GM18508 (cell line): ENCODE data around the gene UPK1B.
"Not testable (repeated sequence)": the region's sequence is repeated elsewhere in the genome, so short reads cannot be mapped to it uniquely, and the experiment has no call there.

Source experiments
- ATAC-seq: cut with Tn5 transposase; IDR thresholded peaks from one replicate; pipeline ENCODE4 v1.9.1; 2021; ENCODE audit warnings: moderate number of reproducible peaks; ENCODE audit not compliant: insufficient read depth, unreplicated experiment

Gene UPK1B

GRCh38 chr3:119220970-119221667 is 47.7 kb downstream of the UPK1B start:
- no peak for ATAC-seq

DNA sequence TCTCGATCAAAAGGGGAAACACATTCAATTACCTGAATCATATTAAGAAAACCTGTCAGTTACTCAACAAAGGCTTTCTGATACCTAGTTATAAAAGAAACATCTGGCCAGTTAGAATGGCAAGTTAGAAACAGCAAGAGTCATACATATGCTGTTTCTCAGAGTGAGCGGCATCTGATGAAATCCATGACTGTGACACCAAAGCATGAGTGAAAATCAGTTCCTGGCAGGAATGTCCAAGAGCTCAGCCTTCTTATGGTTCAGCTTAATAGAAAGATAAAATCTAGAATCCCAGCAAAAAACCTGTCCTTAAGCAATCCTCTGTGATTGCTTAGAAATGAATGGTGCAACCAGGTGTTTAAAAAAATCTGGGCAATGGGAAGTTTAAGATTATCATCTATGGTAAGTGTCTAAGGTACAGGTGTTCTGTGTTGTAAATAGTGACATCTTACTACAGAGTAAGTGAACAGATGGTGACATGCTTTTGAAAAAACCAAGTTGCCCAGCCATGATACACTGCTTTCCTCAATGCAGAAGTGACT is 48.5 kb downstream of the UPK1B start:
- no peak for ATAC-seq

DNA sequence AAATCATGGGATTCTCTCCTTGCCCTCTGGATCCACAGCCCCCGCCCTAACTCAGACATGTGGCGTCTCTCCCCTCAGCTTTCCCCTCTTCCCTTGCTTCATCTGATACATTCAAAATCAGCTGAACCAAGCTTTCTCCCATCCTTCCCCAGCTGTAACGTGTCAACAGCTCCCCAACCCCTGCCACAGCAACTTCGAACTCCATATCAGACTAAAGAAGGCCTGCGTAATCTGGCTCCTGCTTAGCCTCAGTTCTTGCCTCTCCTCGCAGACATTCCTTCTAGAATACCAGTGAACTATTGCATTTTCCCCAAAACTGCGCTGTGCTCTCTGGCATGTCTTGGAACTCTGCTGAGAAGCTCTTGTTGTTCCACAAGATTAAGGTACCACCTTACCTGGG is 49.0 kb downstream of the UPK1B start:
- ATAC-seq: no peak

- no peak for ATAC-seq
Measured at GRCh38 chr3:119223511-119223910, 50.1 kb downstream of the UPK1B start.

DNA sequence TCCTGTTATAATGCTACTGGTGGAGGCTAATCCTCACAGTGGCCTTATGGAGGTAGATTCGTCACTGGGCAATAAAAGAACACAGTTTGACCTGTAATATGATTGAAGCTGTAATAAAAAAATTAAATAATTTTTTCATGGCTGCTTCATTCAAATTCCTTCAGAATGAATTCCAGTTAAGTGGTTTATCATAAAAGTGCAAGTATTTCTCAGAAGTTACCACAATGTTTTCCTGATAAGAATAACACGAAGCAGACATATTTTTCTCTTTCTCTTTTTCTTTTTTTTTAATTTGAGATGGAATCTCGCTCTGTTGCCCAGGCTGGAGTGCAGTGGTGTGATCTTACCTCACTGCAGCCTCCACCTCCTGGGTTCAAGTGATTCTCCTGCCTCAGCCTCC is 51.7 kb downstream of the UPK1B start:
- ATAC-seq: no peak

GRCh38 chr3:119227070-119227850 is 53.9 kb downstream of the UPK1B start:
- ATAC-seq: no peak

DNA sequence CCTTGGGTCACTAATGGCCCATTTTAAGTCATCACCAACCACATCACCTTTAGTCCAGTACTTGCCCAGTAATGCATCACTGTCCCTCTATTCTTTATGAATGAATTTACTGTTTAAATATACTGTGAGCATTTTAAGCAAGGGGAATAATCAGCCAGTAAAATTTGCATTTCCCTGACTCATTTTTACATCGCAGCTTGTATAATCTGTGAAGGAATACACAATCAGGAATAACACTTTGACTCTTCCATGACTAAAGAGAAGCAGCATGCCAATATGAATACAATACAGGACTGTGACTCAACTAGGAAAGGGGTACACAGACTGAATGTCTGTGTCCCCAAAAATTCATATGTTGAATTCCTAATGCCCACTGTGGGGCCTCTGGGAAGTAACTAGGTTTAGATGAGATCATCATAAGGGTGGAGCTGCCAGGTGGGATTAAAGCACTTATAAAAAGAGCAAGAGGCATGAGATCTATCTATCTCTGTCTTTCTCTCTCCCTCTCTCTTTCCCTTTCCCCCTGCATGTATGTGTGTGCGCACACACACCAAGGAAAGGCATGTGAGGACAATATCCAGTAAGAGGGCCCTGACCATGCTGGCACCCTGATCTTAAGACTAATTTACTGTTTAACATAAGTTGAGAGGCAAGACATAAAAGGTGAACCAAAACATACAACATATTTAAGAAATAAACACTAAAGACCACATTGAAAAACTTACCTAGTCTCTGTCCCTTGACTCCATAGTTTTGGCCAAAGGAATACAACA is 55.2 kb downstream of the UPK1B start:
- no peak for ATAC-seq

DNA sequence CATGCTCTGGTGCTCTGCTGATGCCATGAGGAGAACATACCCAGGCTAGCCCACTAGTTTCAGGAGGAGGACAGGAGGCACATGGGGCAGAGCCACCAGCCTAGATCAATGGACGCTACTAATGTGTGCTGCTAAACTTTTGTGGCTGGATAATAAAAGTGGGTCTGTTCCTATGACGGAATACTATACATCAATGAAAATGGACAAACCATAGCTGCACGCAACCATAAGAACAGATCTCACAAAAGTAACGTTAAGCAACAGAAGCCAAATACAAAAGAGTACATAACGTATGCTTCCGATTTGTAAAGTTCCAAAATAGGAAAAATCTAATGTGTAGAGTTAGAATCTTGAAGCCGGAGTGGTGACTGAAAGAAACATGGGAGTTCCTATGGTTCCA is 55.8 kb downstream of the UPK1B start:
- ATAC-seq: no peak

DNA sequence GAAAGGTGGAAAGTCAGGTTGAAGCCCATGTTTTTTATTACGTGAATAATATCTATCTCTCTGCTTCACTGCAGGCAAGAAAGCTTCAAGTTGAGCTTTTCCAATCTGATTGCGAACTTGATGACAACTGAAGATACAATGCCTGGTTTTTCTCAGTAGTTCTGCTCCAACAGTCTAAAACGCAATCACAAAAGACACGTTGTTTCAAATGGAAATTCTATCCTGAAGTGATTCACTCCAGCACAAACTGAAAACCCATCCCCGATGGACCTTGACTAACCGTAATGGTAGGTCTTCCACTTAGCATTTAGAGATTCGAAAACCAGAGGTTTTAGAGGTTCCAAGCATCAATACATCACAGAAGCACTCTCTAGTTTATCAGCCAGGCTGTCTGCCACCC is 56.7 kb downstream of the UPK1B start:
- no peak for ATAC-seq

GRCh38 chr3:119230745-119231144 is 57.3 kb downstream of the UPK1B start:
- no peak for ATAC-seq

GRCh38 chr3:119234610-119235009 is 61.2 kb downstream of the UPK1B start:
- no peak for ATAC-seq

DNA sequence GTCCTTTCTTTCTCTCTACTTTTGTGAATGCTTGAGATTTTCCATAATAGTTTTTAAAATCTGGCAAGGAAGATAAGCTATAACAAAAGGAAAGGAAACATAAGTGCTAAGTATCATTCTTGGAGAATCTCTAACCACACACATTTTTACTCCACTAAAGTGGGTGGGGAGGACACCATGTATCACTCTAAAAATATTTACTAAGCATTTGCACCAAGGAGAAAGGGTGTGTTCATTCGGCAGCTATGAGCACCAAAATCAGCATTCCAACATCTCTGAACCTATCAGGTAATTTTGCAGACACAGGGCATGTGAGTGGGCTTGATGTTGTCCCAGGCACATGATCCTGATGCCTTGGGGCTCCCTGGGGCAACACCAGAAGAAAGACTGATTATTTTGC is 61.8 kb downstream of the UPK1B start:
- ATAC-seq: no peak

DNA sequence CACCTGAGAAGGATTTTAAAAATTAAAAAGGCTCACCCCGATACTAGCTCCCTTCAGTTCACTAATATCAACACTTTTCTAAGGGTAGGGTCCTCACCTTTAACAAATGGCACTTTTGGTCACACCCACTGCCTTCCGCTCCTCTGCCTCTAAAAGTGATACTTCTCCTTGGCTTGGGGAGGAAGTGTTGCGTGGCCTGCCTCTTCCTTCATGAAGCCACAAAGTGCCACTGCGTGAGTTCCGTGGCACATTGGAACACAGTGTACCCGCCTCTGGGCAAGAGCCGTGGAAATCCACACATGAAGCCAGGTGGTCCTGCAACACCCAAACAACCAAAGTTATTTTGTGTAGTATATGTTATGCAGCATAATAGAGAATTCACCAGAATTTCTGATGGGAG is 63.4 kb downstream of the UPK1B start:
- ATAC-seq: no peak

DNA sequence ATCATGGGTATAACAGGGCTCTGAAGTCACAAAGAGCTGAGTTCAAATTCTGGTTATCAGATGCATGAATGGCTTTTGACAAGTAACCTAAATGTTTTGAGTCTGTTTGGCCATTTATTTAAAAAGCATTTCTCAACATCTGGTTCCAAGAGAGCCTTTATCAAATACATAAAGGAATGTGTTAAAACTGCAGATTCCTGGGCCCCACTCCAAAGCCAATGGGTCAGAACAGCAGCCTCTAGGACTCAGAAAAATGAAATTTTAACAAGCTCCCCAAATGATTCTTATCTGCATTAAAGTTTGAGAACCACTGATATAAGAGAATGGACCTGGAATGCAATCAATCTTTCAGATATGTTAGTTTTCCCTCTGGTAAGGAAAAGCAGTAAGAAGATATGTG is 63.9 kb downstream of the UPK1B start:
- ATAC-seq: no peak

- no peak for ATAC-seq
Measured at GRCh38 chr3:119238363-119238762, 65.0 kb downstream of the UPK1B start.

DNA sequence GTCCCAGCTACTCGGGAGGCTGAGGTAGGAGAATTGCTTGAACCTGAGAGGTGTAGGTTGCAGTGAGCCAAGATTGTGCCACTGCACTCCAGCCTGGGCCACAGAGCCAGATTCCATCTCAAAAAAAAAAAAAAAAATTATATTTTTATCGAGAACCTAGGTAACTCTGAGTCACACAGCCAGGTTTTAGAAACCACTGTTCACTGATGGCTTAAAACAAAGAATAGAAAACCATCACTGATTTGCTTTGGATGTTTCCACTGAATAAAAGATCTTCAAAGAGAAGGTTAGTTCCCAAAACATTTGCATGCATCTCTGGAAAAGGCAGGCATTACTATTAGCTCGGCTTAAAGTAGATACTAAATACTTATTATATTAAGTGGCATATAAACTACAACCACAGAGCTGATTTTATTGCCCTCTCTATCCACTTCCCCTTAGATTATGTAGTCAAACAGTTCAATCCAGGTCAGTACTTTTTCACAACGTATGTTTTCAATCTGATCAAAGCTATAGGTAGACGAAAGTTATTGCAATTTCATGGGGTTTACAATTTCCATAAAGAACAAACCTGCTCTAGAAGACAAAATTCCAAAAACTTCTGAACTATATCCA is 65.9 kb downstream of the UPK1B start:
- no peak for ATAC-seq

DNA sequence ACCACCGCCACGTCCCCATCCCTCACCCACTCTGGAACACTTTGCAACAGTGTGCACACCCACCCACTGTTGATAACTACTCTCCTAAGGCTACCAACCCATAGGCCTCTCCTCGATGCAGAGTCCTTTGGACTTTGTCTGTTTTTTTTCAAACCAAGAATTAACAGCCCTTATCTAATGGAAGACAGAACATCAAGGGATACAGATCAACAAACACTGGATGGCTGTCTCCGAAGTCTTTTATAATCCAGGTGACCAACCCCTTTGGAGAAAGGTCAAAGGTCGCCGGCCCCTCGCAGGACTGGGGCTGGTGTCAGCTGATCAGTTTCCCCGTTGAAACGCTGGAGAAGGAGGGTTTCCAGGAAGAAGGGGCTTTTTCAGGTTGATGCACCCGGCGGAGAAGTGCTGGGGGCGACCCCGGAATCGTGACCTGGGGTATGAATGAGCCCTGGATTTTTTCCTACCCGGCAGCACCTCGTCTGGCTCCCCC is 66.7 kb downstream of the UPK1B start:
- ATAC-seq: no peak

DNA sequence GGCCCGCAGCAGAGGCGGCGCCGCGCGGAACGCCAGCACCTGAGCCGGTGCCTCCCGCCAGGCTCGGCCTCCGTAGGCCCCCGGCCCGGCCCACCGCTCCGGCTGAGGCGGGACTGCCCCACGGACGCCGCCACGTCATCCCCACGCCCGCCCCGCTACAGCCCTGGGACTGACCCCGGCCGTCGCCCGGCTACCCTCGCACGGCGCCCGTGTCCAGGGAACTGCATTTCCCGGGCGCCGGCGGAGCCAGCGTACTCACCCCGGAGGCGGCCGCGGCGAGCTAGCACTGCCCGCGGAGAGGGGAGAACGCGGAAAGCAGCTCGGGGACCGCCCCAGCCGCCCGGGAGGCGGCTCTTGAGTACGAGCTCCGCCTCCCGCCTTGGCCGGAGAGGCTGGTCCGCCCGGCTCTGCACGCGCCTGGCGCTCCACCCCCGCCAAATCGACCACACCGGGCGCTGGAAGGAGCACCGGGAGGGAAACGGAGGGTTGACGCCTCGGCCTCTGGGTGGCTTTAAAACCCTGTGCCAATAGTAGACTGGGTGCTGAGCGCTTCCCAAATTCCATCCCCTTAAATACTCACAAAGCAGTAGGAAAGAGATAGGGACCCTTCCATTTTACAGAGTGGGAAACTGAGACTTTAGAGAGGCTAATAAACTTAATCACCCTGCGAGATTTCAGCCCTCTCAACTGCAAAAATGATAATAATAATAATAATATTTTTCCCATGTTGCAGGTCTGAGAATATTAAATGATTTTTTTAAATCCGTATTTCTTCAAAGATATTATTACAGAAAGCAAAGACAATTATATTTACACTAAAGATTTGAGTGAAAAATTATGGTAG is 67.4 kb downstream of the UPK1B start, which contains the start of gene B4GALT4:
Gene B4GALT4 (minus strand): TSS at position 288 of the 844 bp plus-strand sequence. CDS start 10,779 bp downstream, outside the sequence.
- ATAC-seq: peak; percentile 48

- not testable (repeated sequence) for ATAC-seq
Measured at GRCh38 chr3:119242387-119243057, 69.1 kb downstream of the UPK1B start.
